HUES48 (cell line): Measurements from ENCODE around the gene GINS2.
A peak's percentile ranks its signal among the peaks of the same experiment; 100 is the strongest.

Experiments
- H3K27ac ChIP-seq: one replicate; pipeline ENCODE4 v1.7.0; 2013; ENCODE audit warnings: low read depth, low read length, inconsistent platforms
- H3K27me3 ChIP-seq: 2 replicates; pipeline ENCODE4 v1.6.1; 2013; ENCODE audit warnings: mild to moderate bottlenecking, low read length; ENCODE audit not compliant: control insufficient read depth, insufficient read depth
- H3K36me3 ChIP-seq: 2 replicates; pipeline ENCODE4 v1.6.1; 2013; ENCODE audit warnings: low read length; ENCODE audit not compliant: control insufficient read depth, insufficient read depth
- H3K4me1 ChIP-seq: 2 replicates; pipeline ENCODE4 v1.6.1; 2013; ENCODE audit warnings: mild to moderate bottlenecking, low read length; ENCODE audit not compliant: control insufficient read depth, insufficient read depth
- H3K4me3 ChIP-seq: 2 replicates; pipeline ENCODE4 v1.5.1; 2013; ENCODE audit warnings: mild to moderate bottlenecking, low read depth, low read length
- H3K9ac ChIP-seq: 2 replicates; pipeline ENCODE4 v1.6.1; 2013; ENCODE audit warnings: mild to moderate bottlenecking, low read depth, low read length, moderate library complexity
- H3K9me3 ChIP-seq: 2 replicates; pipeline ENCODE4 v1.6.1; 2013; ENCODE audit warnings: low read length; ENCODE audit not compliant: control insufficient read depth, insufficient read depth

GINS2 gene

DNA sequence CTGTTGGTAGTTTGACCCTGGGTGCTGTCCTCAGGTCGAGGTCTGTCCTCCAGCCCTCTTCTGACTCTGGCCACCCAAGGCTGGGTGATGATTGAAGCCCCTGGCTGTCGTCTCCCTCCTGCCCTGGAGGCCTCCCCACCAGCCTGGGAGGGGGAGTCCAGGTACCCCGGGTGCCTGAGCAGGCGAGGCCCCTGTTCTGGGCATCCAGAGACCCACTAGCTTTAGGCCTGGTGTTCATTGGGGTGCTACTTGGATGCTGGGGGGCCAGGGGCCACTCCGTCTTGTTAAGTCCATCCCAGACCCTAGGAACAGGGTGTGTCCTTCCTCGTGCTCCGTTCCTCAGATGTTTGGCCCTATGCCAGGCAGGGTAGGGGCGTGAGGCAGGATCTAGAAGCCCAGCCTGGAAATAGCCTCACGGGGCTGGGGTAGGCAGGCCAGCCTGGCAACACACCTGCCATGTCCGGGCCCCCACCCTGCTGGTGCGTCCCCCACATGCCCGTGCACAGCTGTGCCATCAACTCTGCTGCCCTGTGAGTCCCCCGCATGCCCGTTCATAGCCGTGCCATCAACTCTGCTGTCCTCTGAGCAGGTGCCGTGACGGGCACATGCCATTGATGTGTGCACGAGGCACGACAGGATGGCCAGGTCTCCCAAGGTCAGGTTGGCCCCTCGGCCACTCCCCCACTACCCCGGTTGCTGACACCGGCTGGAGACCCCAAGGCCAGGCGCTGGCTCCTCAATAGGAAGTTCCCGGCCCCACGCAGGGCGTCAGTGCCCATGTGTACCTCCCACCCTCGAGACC lies 36.9 kb downstream of the GINS2 start:
- Histone ChIP-seq H3K27ac (no peak overlapping the region), H3K27me3 (no peaks in the 10 kb centered on the region), H3K4me1 (no peaks in the 10 kb centered on the region), H3K36me3 (peaks cover 79% of the 10 kb centered on the region), H3K4me3 (no peak overlapping the region), H3K9me3 (no peaks in the 10 kb centered on the region), H3K9ac (no peak overlapping the region)

DNA sequence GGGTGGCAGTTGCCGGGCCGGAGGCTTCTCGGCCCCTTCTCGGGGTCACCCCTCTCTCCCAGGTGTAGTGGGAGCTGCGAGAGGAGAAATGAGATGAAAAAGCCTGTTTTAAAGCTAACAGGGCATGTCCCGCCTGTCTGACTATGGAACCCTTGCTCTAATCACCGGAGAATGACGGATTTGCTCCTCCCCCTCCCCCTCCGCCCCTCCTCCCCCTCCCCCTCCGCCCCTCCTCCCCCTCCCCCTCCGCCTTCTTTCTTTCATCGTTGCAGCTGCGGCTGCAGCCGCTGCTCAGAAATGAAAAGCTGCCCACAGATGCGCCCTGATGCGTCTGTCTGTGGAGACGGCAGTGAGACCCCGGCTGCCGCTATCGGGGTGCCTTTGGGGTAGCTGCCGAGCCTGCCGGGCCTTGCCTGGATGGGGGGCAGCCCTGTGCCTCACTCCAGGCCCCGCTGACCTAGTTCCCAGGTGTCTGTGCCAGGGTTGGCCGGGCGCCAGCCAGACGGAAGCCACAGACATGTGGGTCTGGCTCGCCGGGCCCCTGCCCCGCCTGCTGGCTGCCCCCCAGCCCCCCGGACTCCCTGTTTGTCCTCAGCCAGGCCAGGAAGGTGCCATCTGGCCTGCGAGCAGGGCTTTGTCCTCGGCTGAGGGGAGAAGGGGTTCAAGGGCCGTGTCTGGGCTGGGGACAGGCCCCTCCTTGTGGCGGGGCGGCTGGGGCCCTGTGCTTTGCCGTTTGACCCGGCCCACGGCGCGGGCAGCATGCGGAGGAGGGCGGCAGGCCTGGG lies 37.7 kb downstream of the GINS2 start:
- H3K27me3 ChIP-seq: no peaks in the 10 kb centered on the region
- peak overlapping the region; percentile 6 for H3K27ac ChIP-seq
- no peaks in the 10 kb centered on the region for H3K9me3 ChIP-seq
- no peak overlapping the region for H3K9ac ChIP-seq
- H3K36me3 ChIP-seq: peaks cover 76% of the 10 kb centered on the region
- H3K4me3 ChIP-seq: no peak overlapping the region
- H3K4me1 ChIP-seq: no peaks in the 10 kb centered on the region

DNA sequence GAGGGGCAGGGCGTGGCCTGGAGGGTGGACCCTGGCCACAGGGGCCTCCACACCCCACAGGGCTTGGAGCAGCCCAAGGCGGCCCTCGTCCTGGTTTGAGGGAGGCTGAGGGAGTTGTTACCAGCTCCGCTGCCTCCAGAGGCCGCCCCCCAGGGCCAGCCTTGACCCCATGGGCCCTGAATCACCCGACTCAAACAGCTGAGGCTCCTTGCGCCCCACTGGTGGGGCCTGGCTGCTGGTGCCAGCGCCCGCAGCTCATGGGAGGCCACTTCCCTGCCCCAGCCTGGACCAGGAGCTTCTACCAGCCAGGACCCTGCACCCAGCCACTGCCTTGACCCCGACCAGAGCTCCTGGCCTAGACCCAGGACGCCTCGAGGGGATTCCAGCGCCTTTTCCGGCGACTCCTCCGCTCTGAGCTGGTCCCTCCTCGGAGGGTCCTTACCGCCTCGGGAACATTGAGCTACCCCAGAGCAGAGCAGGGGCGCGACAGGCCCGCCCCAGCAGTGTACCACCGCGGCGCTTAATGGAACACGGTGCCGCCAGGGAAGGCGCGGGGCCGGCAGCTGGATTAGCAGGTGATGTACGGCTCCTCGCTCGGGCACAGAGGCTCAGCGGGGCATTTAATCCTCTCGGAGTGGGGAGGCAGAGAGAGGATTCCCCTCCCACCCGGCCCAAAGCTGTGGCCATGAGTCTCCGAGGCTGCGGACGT lies 38.5 kb downstream of the GINS2 start:
- H3K36me3 ChIP-seq: peaks cover 74% of the 10 kb centered on the region
- no peak overlapping the region for H3K9ac ChIP-seq

DNA sequence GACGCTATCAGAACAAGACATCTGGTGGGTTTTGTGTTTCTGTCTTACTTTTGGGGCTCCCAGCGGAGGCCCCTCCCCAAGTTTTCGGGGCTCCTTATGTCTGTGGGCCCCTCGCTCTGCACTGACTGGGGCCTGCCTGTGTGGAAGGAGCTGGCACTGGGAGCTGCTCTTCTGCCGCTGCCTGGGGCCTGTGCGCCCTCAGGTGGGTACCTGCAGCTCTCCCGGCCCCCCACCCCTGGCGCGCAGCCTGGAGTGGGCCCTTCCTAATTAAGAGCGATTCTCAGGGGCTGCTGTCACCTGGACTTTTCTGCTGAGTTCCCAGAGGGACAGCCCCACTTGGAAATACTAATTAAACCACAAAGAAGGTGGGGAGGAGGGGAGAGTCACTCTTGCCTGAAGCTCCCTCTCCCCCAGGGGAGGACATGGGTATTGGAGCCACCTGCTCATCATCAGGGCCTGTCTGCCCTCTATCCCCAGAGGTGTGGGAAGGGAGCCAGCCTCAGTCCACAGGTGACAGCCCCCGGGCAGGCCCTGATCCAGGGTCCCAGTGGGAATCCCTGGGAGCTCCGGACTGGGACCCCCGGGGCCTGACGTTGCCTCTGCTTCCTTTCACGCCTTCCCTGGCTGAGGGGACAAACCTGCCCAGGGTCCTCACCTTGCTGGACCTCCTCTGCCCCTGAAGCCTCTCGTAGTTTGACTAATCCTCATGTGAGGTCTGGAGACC lies 39.2 kb downstream of the GINS2 start:
- Histone ChIP-seq H3K27me3 (no peaks in the 10 kb centered on the region), H3K4me1 (no peaks in the 10 kb centered on the region), H3K4me3 (no peak overlapping the region), H3K36me3 (peaks cover 68% of the 10 kb centered on the region), H3K27ac (no peak overlapping the region), H3K9ac (no peak overlapping the region), H3K9me3 (no peaks in the 10 kb centered on the region)

More for the DNA sequence above, 38.5 kb downstream of the GINS2 start:
- H3K4me3 ChIP-seq: no peak overlapping the region
- no peaks in the 10 kb centered on the region for H3K27me3 ChIP-seq
- H3K4me1 ChIP-seq: no peaks in the 10 kb centered on the region
- no peaks in the 10 kb centered on the region for H3K9me3 ChIP-seq
- no peak overlapping the region for H3K27ac ChIP-seq

DNA sequence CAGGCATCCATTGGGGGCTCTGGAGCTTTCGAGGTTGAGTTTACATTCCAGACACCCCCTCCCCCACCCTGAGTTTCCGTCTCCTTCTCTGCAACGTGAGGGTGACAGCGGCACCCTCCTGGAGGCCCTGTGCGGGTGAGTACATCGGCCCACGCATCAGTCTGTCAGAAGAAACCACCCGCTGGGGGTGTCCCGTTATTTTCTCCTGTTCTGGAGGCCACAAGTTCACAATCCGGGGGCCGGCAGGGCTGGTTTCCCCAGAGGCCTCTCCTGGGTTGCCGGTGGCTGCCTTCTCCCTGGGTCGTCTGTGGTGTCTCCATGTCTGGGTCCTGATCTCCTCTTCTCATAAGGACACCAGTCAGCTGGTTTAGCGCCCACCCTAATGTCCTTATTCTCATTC lies 39.9 kb downstream of the GINS2 start:
- no peak overlapping the region for H3K27ac ChIP-seq
- no peaks in the 10 kb centered on the region for H3K27me3 ChIP-seq
- H3K36me3 ChIP-seq: peaks cover 61% of the 10 kb centered on the region

DNA sequence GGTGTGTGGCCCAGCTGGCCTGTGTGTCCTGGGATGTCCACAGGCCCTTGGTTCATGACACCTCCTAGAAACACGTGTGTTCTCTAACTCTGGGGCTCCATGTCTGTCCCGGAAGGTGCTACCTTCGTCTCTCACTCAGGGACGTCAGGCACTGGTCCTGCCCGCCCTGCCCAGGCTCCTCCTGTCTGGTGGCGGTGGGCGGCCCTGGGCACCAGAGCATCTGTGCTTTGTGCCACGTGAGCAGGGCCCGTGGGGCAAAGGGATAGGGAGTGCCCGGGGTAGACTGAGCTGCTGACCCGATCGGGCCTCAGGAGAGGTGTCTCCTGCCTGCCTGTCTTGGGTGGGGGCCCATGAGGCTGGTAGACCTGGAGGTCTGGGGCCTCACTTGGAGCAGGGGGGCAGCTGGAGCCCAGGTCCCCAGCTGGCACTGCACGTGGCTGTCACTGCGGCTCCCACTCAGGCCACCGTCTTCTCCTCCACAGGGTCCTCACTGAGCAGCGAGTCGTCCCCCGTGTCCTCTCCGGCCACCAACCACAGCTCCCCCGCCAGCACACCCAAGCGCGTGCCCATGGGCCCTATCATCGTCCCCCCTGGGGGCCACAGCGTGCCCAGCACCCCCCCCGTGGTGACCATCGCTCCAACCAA lies 40.6 kb downstream of the GINS2 start:
- no peak overlapping the region for H3K9ac ChIP-seq
- no peaks in the 10 kb centered on the region for H3K9me3 ChIP-seq
- H3K4me1 ChIP-seq: no peaks in the 10 kb centered on the region
- H3K27me3 ChIP-seq: no peaks in the 10 kb centered on the region
- no peak overlapping the region for H3K4me3 ChIP-seq
- peaks cover 55% of the 10 kb centered on the region for H3K36me3 ChIP-seq
- H3K27ac ChIP-seq: no peak overlapping the region

More for the DNA sequence above, 39.9 kb downstream of the GINS2 start:
- H3K9ac ChIP-seq: no peak overlapping the region
- H3K4me1 ChIP-seq: no peaks in the 10 kb centered on the region
- H3K4me3 ChIP-seq: no peak overlapping the region
- no peaks in the 10 kb centered on the region for H3K9me3 ChIP-seq

DNA sequence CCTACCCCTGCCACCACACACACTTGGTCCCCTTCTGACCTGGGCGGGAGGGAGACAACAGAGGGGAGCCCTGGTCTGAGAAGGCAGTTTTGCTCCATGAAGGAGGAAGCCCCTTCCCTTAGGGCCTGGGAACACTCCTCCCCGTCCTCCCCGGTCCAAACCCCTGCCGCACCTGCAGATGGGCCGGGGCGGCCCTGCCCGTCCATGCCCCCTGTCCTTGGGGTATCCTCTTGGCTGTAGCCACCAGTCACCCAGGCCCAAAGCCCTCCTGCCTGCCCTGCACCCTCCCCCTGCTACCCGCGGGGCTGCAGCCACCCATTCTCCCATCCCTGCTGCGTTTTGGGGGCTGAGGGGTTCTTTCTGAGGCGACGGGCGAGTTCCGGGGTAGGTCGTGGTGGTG lies 41.8 kb downstream of the GINS2 start:
- H3K27me3 ChIP-seq: no peaks in the 10 kb centered on the region
- H3K9me3 ChIP-seq: no peaks in the 10 kb centered on the region
- H3K36me3 ChIP-seq: peaks cover 52% of the 10 kb centered on the region
- H3K4me1 ChIP-seq: no peaks in the 10 kb centered on the region
- H3K27ac ChIP-seq: no peak overlapping the region
- H3K4me3 ChIP-seq: no peak overlapping the region
- no peak overlapping the region for H3K9ac ChIP-seq

DNA sequence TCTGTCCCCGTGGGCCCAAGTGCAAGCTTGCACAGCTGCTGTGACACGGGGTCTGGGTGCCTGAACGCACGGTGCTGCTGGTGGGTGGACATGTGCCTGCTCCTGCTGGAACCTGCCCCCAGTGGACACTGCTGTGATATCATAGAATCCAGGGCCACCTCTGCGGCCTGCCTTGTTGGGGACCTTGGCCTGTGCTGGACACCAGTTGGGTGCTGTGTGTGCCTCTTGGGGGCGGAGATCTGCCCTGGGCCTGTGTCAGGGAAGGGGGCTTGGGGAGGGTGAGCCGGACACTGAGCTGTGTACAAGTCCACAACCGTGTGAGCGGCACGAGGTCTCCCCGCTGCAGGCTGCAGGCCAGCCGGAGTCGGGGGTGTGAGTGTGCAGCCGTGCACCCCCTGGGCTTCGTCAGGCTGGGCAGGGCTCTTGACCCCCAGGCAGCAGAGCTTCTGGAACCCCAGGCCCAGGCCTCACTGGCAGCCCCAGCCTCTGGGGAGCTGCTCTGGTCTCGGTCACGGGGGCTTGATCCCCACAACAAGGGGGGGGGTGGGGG lies 42.3 kb downstream of the GINS2 start:
- Histone ChIP-seq H3K27ac (no peak overlapping the region), H3K9ac (no peak overlapping the region), H3K4me3 (no peak overlapping the region), H3K4me1 (no peaks in the 10 kb centered on the region), H3K36me3 (peaks cover 47% of the 10 kb centered on the region), H3K27me3 (no peaks in the 10 kb centered on the region), H3K9me3 (no peaks in the 10 kb centered on the region)

DNA sequence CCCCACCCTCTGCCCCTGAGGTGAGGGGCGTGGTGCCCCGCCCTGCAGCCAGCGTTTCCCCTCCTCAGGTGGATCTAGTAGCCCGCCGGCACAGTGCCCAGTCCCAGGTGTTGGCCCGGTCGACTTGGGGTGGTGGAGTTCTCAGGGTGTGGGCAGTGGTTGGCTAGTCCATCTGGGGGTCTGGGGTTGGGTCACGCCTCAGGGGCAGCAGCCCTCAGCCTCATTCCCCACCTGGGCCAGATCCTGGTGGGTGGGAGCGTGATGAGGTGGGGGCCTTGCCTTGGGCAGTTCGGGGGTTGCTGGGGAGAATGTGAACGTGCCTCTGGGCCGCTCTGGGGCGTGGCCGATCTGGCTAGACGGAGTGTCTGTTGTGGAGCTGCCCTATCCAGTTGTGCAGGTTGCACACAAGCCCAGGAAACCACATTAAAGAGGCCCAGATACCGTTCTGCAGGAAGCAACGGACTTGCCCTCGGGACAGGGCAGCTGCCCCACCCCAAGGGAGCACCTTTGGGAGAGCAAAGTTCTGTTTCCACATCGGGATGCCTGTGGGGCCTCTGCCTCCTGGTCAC lies 43.6 kb downstream of the GINS2 start:
- Histone ChIP-seq H3K36me3 (peaks cover 45% of the 10 kb centered on the region), H3K27ac (no peak overlapping the region), H3K27me3 (no peaks in the 10 kb centered on the region), H3K9ac (no peak overlapping the region), H3K4me3 (no peak overlapping the region), H3K4me1 (no peaks in the 10 kb centered on the region), H3K9me3 (no peaks in the 10 kb centered on the region)
